T-helper 1 cell treated with Interleukin-12 subunit alpha and Interleukin-12 subunit beta and Interleukin-4 antibody, amounts not matched to agents 30 μg/mL and 1 μg/mL, for 36 hours (primary cell): ENCODE measurements around the gene PPIG.
"Not testable (repeated sequence)": the region's sequence is repeated elsewhere in the genome, so short reads cannot be mapped to it uniquely, and the experiment has no call there.

ENCODE experiments used
- H3K27ac Mint-ChIP-seq: one replicate; pipeline ENCODE4 v1.8.0; 2021; ENCODE audit warnings: mild to moderate bottlenecking, mixed read lengths
- H3K27me3 Mint-ChIP-seq: one replicate; pipeline ENCODE4 v1.8.0; 2021; ENCODE audit warnings: low read depth, mixed read lengths
- H3K36me3 Mint-ChIP-seq: one replicate; pipeline ENCODE4 v1.8.0; 2021; ENCODE audit warnings: low read depth, mixed read lengths
- H3K4me1 Mint-ChIP-seq: one replicate; pipeline ENCODE4 v1.8.0; 2021; ENCODE audit warnings: low read depth, mixed read lengths
- H3K4me3 Mint-ChIP-seq: one replicate; pipeline ENCODE4 v1.8.0; 2021; ENCODE audit warnings: mild to moderate bottlenecking, moderate library complexity, mixed read lengths
- H3K9me3 Mint-ChIP-seq: one replicate; pipeline ENCODE4 v1.8.0; 2021; ENCODE audit warnings: mixed read lengths

The PPIG gene

GRCh38 chr2:169664600-169664977 lies 80.4 kb downstream of the PPIG start:
- Mint-ChIP-seq H3K27me3 (peaks cover 7% of the 10 kb centered on the region), H3K27ac (no peak overlapping the region), H3K4me1 (peaks cover 3% of the 10 kb centered on the region), H3K36me3 (no peaks in the 10 kb centered on the region), H3K4me3 (no peak overlapping the region), H3K9me3 (no peaks in the 10 kb centered on the region)

GRCh38 chr2:169664978-169665930 lies 81.1 kb downstream of the PPIG start:
- Mint-ChIP-seq H3K27me3 (peaks cover 7% of the 10 kb centered on the region), H3K4me3 (no peak overlapping the region), H3K36me3 (no peaks in the 10 kb centered on the region), H3K27ac (no peak overlapping the region), H3K4me1 (peaks cover 3% of the 10 kb centered on the region), H3K9me3 (no peaks in the 10 kb centered on the region)

- no peaks in the 10 kb centered on the region for H3K9me3 Mint-ChIP-seq
- no peak overlapping the region for H3K27ac Mint-ChIP-seq
- H3K36me3 Mint-ChIP-seq: no peaks in the 10 kb centered on the region
- H3K4me1 Mint-ChIP-seq: peaks cover 3% of the 10 kb centered on the region
- no peak overlapping the region for H3K4me3 Mint-ChIP-seq
- peaks cover 3% of the 10 kb centered on the region for H3K27me3 Mint-ChIP-seq
These were observed 83.4 kb downstream of the PPIG start for GRCh38 chr2:169667583-169667982.

- no peaks in the 10 kb centered on the region for H3K9me3 Mint-ChIP-seq
- H3K4me1 Mint-ChIP-seq: no peaks in the 10 kb centered on the region
- H3K4me3 Mint-ChIP-seq: no peak overlapping the region
- H3K36me3 Mint-ChIP-seq: no peaks in the 10 kb centered on the region
- H3K27me3 Mint-ChIP-seq: no peaks in the 10 kb centered on the region
- no peak overlapping the region for H3K27ac Mint-ChIP-seq
These were observed 86.1 kb downstream of the PPIG start for GRCh38 chr2:169670215-169670651.

GRCh38 chr2:169670937-169671336 lies 86.8 kb downstream of the PPIG start:
- no peaks in the 10 kb centered on the region for H3K27me3 Mint-ChIP-seq
- H3K4me3 Mint-ChIP-seq: no peak overlapping the region
- H3K4me1 Mint-ChIP-seq: no peaks in the 10 kb centered on the region
- H3K9me3 Mint-ChIP-seq: no peaks in the 10 kb centered on the region
- H3K36me3 Mint-ChIP-seq: no peaks in the 10 kb centered on the region
- no peak overlapping the region for H3K27ac Mint-ChIP-seq

- H3K4me1 Mint-ChIP-seq: no peaks in the 10 kb centered on the region
These were observed 88.3 kb downstream of the PPIG start for GRCh38 chr2:169672406-169672805.

GRCh38 chr2:169673106-169673505 lies 89.0 kb downstream of the PPIG start:
- Mint-ChIP-seq H3K27me3 (peaks cover 5% of the 10 kb centered on the region), H3K27ac (no peak overlapping the region), H3K9me3 (no peaks in the 10 kb centered on the region), H3K4me1 (no peaks in the 10 kb centered on the region), H3K36me3 (no peaks in the 10 kb centered on the region), H3K4me3 (no peak overlapping the region)

More at GRCh38 chr2:169672406-169672805, 88.3 kb downstream of the PPIG start:
- H3K9me3 Mint-ChIP-seq: no peaks in the 10 kb centered on the region
- no peaks in the 10 kb centered on the region for H3K36me3 Mint-ChIP-seq
- H3K27ac Mint-ChIP-seq: no peak overlapping the region
- H3K27me3 Mint-ChIP-seq: peaks cover 5% of the 10 kb centered on the region
- no peak overlapping the region for H3K4me3 Mint-ChIP-seq

GRCh38 chr2:169673921-169674320 lies 89.8 kb downstream of the PPIG start:
- peaks cover 5% of the 10 kb centered on the region for H3K27me3 Mint-ChIP-seq
- H3K4me3 Mint-ChIP-seq: no peak overlapping the region
- no peaks in the 10 kb centered on the region for H3K4me1 Mint-ChIP-seq
- H3K27ac Mint-ChIP-seq: no peak overlapping the region
- H3K36me3 Mint-ChIP-seq: no peaks in the 10 kb centered on the region
- H3K9me3 Mint-ChIP-seq: no peaks in the 10 kb centered on the region

GRCh38 chr2:169676357-169676756 lies 92.2 kb downstream of the PPIG start:
- peaks cover 3% of the 10 kb centered on the region for H3K9me3 Mint-ChIP-seq
- no peaks in the 10 kb centered on the region for H3K36me3 Mint-ChIP-seq
- peaks cover 5% of the 10 kb centered on the region for H3K27me3 Mint-ChIP-seq
- H3K4me1 Mint-ChIP-seq: no peaks in the 10 kb centered on the region
- H3K27ac Mint-ChIP-seq: no peak overlapping the region
- no peak overlapping the region for H3K4me3 Mint-ChIP-seq

GRCh38 chr2:169676850-169677249 lies 92.7 kb downstream of the PPIG start:
- Mint-ChIP-seq H3K27me3 (peaks cover 5% of the 10 kb centered on the region), H3K9me3 (peaks cover 3% of the 10 kb centered on the region), H3K27ac (no peak overlapping the region), H3K36me3 (no peaks in the 10 kb centered on the region), H3K4me1 (no peaks in the 10 kb centered on the region), H3K4me3 (no peak overlapping the region)

- Mint-ChIP-seq H3K4me1 (peaks cover 13% of the 10 kb centered on the region), H3K4me3 (no peak overlapping the region), H3K27me3 (no peaks in the 10 kb centered on the region), H3K27ac (peak overlapping the region; percentile 41), H3K36me3 (no peaks in the 10 kb centered on the region), H3K9me3 (peaks cover 6% of the 10 kb centered on the region)
These were observed 98.9 kb downstream of the PPIG start for GRCh38 chr2:169683054-169683424.

GRCh38 chr2:169683425-169684134 lies 99.4 kb downstream of the PPIG start:
- peaks cover 10% of the 10 kb centered on the region for H3K9me3 Mint-ChIP-seq
- peaks cover 4% of the 10 kb centered on the region for H3K27me3 Mint-ChIP-seq
- H3K36me3 Mint-ChIP-seq: no peaks in the 10 kb centered on the region
- peaks cover 13% of the 10 kb centered on the region for H3K4me1 Mint-ChIP-seq
- H3K27ac Mint-ChIP-seq: peak overlapping the region; percentile 41
- H3K4me3 Mint-ChIP-seq: peak overlapping the region; percentile 0

- H3K36me3 Mint-ChIP-seq: peaks cover 2% of the 10 kb centered on the region
- H3K27me3 Mint-ChIP-seq: peaks cover 8% of the 10 kb centered on the region
- peaks cover 13% of the 10 kb centered on the region for H3K9me3 Mint-ChIP-seq
- H3K27ac Mint-ChIP-seq: peak overlapping the region; percentile 41
- peaks cover 13% of the 10 kb centered on the region for H3K4me1 Mint-ChIP-seq
- H3K4me3 Mint-ChIP-seq: no peak overlapping the region
These were observed 100.0 kb downstream of the PPIG start for GRCh38 chr2:169684135-169684565.

GRCh38 chr2:169684712-169685111 lies 100.6 kb downstream of the PPIG start:
- Mint-ChIP-seq H3K4me1 (peaks cover 13% of the 10 kb centered on the region), H3K9me3 (peaks cover 17% of the 10 kb centered on the region)
- not testable (repeated sequence) for H3K4me3 Mint-ChIP-seq, H3K27me3 Mint-ChIP-seq, H3K36me3 Mint-ChIP-seq, H3K27ac Mint-ChIP-seq

GRCh38 chr2:169686825-169687224 lies 102.7 kb downstream of the PPIG start:
- Mint-ChIP-seq H3K4me1 (peaks cover 13% of the 10 kb centered on the region), H3K9me3 (peaks cover 26% of the 10 kb centered on the region), H3K27me3 (peaks cover 21% of the 10 kb centered on the region)
- H3K27ac Mint-ChIP-seq, H3K4me3 Mint-ChIP-seq, H3K36me3 Mint-ChIP-seq: not testable (repeated sequence)
